HepG2 (cell line): ENCODE data around the gene SETD2. TPM values are rescaled to one million over a fixed set of nuclear protein-coding genes. Genes with fewer than 3 reads are reported as not detected.

Experiments
- ARNT2 ChIP-seq: sonication (generic); formaldehyde crosslinking; IDR thresholded peaks from 2 replicates; pipeline ENCODE4 v1.8.0; 2022; ENCODE audit warnings: mild to moderate bottlenecking, low read depth, missing genetic modification reagents, moderate library complexity
- BRCA1 ChIP-seq: sonication (generic); formaldehyde crosslinking; IDR thresholded peaks from 2 replicates; pipeline ENCODE4 v1.4.0; 2020; ENCODE audit warnings: missing genetic modification reagents
- EEA1 ChIP-seq: sonication (generic); formaldehyde crosslinking; IDR thresholded peaks from 2 replicates; pipeline ENCODE4 v1.5.1; 2020; ENCODE audit warnings: mild to moderate bottlenecking, missing genetic modification reagents, borderline replicate concordance
- HDAC1 ChIP-seq: sonication (generic); formaldehyde crosslinking; IDR thresholded peaks from 2 replicates; pipeline ENCODE4 v1.5.1; 2020; ENCODE audit warnings: mild to moderate bottlenecking, missing genetic modification reagents
- JDP2 ChIP-seq: sonication (generic); formaldehyde crosslinking; IDR thresholded peaks from 2 replicates; pipeline ENCODE4 v1.8.1; 2022; ENCODE audit warnings: missing genetic modification reagents, borderline replicate concordance
- JUND ChIP-seq: sonication (generic); formaldehyde crosslinking; IDR thresholded peaks from 2 replicates; pipeline ENCODE4 v1.8.0; 2022; ENCODE audit warnings: mild to moderate bottlenecking, missing genetic modification reagents
- KLF13 ChIP-seq: sonication (generic); formaldehyde crosslinking; IDR thresholded peaks from 2 replicates; pipeline ENCODE4 v1.4.0; 2020; ENCODE audit warnings: mild to moderate bottlenecking, missing genetic modification reagents
- KMT2B ChIP-seq: IDR thresholded peaks from 2 replicates; pipeline ENCODE4 v1.6.1; 2016; ENCODE audit warnings: missing genetic modification reagents, missing compliant biosample characterization
- PAXIP1 ChIP-seq: sonication (generic); formaldehyde crosslinking; conservative IDR thresholded peaks from 2 replicates; pipeline ENCODE4 v1.4.0; 2020; ENCODE audit warnings: mild to moderate bottlenecking, missing genetic modification reagents, moderate library complexity
- RFXANK ChIP-seq: IDR thresholded peaks from 2 replicates; pipeline ENCODE4 v1.6.1; 2016
- ZMAT5 ChIP-seq: sonication (generic); formaldehyde crosslinking; IDR thresholded peaks from 2 replicates; pipeline ENCODE4 v1.5.0; 2020; ENCODE audit warnings: mild to moderate bottlenecking, low read depth, missing genetic modification reagents, borderline replicate concordance
- ZNF205 ChIP-seq: IDR thresholded peaks from 2 replicates; pipeline ENCODE4 v1.6.1; 2018; ENCODE audit warnings: missing biosample characterization, missing genetic modification reagents
- ZNF260 ChIP-seq: sonication (generic); formaldehyde crosslinking; IDR thresholded peaks from 2 replicates; pipeline ENCODE4 v1.4.0; 2020; ENCODE audit warnings: missing genetic modification reagents, low read depth, mild to moderate bottlenecking, borderline replicate concordance
- ZNF30 ChIP-seq: sonication (generic); formaldehyde crosslinking; IDR thresholded peaks from 2 replicates; pipeline ENCODE4 v1.5.0; 2020; ENCODE audit warnings: mild to moderate bottlenecking, missing genetic modification reagents
- ZNF382 ChIP-seq: sonication (generic); formaldehyde crosslinking; IDR thresholded peaks from 2 replicates; pipeline ENCODE4 v1.5.0; 2020; ENCODE audit warnings: missing genetic modification reagents, mild to moderate bottlenecking, borderline replicate concordance
- ZNF652 ChIP-seq: IDR thresholded peaks from 2 replicates; pipeline ENCODE4 v1.6.1; 2016; ENCODE audit warnings: low read depth, borderline replicate concordance
- ZNF75D ChIP-seq: sonication (generic); formaldehyde crosslinking; IDR thresholded peaks from 2 replicates; pipeline ENCODE4 v1.8.1; 2023; ENCODE audit warnings: missing genetic modification reagents, mild to moderate bottlenecking, borderline replicate concordance
- polyA plus RNA-seq, 8 experiments: library from polyadenylated mRNA; depleted of rRNA in 3 of 8; stranded (reverse) in 7 of 8; unstranded in 1 of 8; fragments of >200 nt; fragmentation: Illumina TruSeq in 4 of 8; extraction: Trizol in 4 of 8; gene quantifications; 2 replicates each; pipeline versions ENCODE4 v1.2.1 to v1.2.3, GENCODE V29; 2011 to 2016; ENCODE audit warnings: low read depth in 4 of 8, missing spikeins in 1 of 8, mixed read lengths in 1 of 8; ENCODE audit not compliant: insufficient read depth in 1 of 8
- total RNA-seq, 5 experiments: library from RNA; depleted of rRNA; stranded (reverse); fragments of >200 nt; fragmentation: Illumina TruSeq; extraction: Trizol; gene quantifications; 2 replicates each; pipeline ENCODE4 v1.2.3, GENCODE V29; 2016; ENCODE audit warnings: low read depth in 1 of 5
- TF ChIP-seq, protein P1 (sequence below): IDR thresholded peaks from 2 replicates; pipeline ENCODE4 v1.4.0; 2020; ENCODE audit warnings: mild to moderate bottlenecking, missing genetic modification reagents
- TF ChIP-seq, protein P2 (sequence below): sonication (generic); formaldehyde crosslinking; IDR thresholded peaks from 2 replicates; pipeline ENCODE4 v1.4.0; 2020; ENCODE audit warnings: mild to moderate bottlenecking, missing genetic modification reagents

The SETD2 gene
- total and polyA plus RNA-seq, 2 of the 13 experiments (the other 11 are each of a cell fraction or from before 2014, with no cell fraction given): 14.2 to 24.2 TPM

- TF ChIP-seq PAXIP1 (no peak), KLF13 (CRISPR knock-in tag) (no peak), JDP2 (CRISPR knock-in tag) (no peak), ZNF30 (CRISPR knock-in tag) (0 out of 2 replicates have a peak, but pooled peaks have one; percentile 83), BRCA1 (no peak), HDAC1 (CRISPR knock-in tag) (peak; percentile 77), ARNT2 (CRISPR knock-in tag) (0 out of 2 replicates have a peak, but pooled peaks have one; percentile 58), ZNF205 (CRISPR knock-in tag) (0 out of 2 replicates have a peak, but pooled peaks have one; percentile 24), KMT2B (CRISPR knock-in tag) (peak; percentile 20; the same call in 1 of the 2 replicates), RFXANK (CRISPR knock-in tag) (no peak), ZMAT5 (CRISPR knock-in tag) (no peak), ZNF382 (CRISPR knock-in tag) (no peak), JUND (CRISPR knock-in tag) (no peak), ZNF260 (CRISPR knock-in tag) (no peak), EEA1 (CRISPR knock-in tag) (peak; percentile 75; the same call in 1 of the 2 replicates), ZNF75D (CRISPR knock-in tag) (no peak), ZNF652 (no peak)
- TF ChIP-seq, protein P1, sequence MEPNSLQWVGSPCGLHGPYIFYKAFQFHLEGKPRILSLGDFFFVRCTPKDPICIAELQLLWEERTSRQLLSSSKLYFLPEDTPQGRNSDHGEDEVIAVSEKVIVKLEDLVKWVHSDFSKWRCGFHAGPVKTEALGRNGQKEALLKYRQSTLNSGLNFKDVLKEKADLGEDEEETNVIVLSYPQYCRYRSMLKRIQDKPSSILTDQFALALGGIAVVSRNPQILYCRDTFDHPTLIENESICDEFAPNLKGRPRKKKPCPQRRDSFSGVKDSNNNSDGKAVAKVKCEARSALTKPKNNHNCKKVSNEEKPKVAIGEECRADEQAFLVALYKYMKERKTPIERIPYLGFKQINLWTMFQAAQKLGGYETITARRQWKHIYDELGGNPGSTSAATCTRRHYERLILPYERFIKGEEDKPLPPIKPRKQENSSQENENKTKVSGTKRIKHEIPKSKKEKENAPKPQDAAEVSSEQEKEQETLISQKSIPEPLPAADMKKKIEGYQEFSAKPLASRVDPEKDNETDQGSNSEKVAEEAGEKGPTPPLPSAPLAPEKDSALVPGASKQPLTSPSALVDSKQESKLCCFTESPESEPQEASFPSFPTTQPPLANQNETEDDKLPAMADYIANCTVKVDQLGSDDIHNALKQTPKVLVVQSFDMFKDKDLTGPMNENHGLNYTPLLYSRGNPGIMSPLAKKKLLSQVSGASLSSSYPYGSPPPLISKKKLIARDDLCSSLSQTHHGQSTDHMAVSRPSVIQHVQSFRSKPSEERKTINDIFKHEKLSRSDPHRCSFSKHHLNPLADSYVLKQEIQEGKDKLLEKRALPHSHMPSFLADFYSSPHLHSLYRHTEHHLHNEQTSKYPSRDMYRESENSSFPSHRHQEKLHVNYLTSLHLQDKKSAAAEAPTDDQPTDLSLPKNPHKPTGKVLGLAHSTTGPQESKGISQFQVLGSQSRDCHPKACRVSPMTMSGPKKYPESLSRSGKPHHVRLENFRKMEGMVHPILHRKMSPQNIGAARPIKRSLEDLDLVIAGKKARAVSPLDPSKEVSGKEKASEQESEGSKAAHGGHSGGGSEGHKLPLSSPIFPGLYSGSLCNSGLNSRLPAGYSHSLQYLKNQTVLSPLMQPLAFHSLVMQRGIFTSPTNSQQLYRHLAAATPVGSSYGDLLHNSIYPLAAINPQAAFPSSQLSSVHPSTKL (CRISPR knock-in tag): no peak
- TF ChIP-seq, protein P2, sequence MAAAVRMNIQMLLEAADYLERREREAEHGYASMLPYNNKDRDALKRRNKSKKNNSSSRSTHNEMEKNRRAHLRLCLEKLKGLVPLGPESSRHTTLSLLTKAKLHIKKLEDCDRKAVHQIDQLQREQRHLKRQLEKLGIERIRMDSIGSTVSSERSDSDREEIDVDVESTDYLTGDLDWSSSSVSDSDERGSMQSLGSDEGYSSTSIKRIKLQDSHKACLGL (CRISPR knock-in tag): peak; percentile 60; the same call in 1 of the 2 replicates
Observed at GRCh38 chr3:47163169-47164006, 525 bp downstream of the SETD2 start (continued).
